KOPT-K1 (cell line): Measurements from ENCODE around the gene PSME1.

Experiments used
- H3K27ac ChIP-seq: fragments of 200-600 bp; sonication (generic); 2 replicates; pipeline ENCODE4 v1.5.1; 2016; ENCODE audit warnings: antibody characterized with exemption, mild to moderate bottlenecking, low read depth, low read length; ENCODE audit not compliant: poor library complexity, severe bottlenecking
- H3K36me3 ChIP-seq: fragments of 200-600 bp; sonication (generic); 2 replicates; pipeline ENCODE4 v1.5.1; 2017; ENCODE audit warnings: antibody characterized with exemption, mild to moderate bottlenecking, low read length, moderate library complexity; ENCODE audit not compliant: insufficient read depth
- H3K9me3 ChIP-seq: fragments of 200-600 bp; sonication (generic); 2 replicates; pipeline ENCODE4 v1.5.1; 2017; ENCODE audit warnings: antibody characterized with exemption, low read length, mild to moderate bottlenecking; ENCODE audit not compliant: insufficient read depth, poor library complexity, severe bottlenecking

The PSME1 gene

GRCh38 chr14:24146453-24146977, 10.5 kb downstream of the PSME1 start, which contains the start of gene PSME2:
Gene PSME2, minus strand, starts transcription at chr14:24146610. Its CDS starts 29 bp downstream, at chr14:24146581.
- Histone ChIP-seq H3K36me3 (peaks cover 59% of the 10 kb centered on the region), H3K9me3 (no peaks in the 10 kb centered on the region), H3K27ac (peak within 1 kb of the TSS; percentile 96)

DNA sequence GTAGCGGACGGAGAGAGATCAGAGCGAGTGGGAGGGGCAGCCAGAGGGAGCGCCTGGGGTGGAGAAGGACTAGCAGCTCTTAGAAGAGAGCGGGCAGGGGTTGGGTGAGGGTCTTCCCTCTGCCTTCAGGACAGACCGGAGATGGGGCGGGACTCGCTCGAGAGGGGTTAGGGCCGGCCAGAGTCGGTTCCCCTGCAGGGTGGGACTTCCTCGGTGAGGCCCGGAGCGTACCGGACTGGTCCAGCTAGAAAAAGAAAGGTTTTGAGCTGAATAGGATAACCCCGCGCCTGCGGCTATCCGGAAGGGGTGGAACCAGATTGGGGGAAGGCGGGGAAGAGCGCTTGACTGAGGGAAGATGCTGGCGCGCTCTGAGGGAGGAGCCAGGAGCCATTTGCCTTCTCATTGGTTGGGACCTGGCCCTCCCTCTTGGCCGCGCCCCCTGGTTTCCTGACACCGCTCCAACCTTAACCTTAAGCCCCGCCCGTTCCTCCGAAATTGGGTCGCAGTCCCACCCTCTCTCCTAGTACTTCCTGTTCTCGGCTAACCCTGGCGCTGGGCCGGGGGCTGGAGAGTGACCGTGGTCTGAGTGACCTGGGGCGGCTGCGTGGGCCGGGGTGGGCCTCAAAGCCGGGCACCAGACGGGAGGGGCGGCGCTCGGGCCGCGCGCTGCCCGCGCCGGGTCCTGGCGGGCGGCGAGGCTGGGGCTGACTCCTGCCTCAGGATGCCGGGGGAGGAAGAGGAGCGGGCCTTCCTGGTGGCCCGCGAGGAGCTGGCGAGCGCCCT, 11.2 kb downstream of the PSME1 start, which contains the start of gene RNF31:
Gene RNF31, plus strand, starts transcription at position 521 of the 783 bp plus-strand sequence. Its CDS starts 201 bp downstream, at position 722.
- Histone ChIP-seq H3K36me3 (peaks cover 65% of the 10 kb centered on the region), H3K27ac (peak within 1 kb of the TSS; percentile 96), H3K9me3 (no peaks in the 10 kb centered on the region)

GRCh38 chr14:24147761-24148428, 11.9 kb downstream of the PSME1 start:
- no peaks in the 10 kb centered on the region for H3K9me3 ChIP-seq
- peak overlapping the region; percentile 96 for H3K27ac ChIP-seq
- peaks cover 67% of the 10 kb centered on the region for H3K36me3 ChIP-seq

DNA sequence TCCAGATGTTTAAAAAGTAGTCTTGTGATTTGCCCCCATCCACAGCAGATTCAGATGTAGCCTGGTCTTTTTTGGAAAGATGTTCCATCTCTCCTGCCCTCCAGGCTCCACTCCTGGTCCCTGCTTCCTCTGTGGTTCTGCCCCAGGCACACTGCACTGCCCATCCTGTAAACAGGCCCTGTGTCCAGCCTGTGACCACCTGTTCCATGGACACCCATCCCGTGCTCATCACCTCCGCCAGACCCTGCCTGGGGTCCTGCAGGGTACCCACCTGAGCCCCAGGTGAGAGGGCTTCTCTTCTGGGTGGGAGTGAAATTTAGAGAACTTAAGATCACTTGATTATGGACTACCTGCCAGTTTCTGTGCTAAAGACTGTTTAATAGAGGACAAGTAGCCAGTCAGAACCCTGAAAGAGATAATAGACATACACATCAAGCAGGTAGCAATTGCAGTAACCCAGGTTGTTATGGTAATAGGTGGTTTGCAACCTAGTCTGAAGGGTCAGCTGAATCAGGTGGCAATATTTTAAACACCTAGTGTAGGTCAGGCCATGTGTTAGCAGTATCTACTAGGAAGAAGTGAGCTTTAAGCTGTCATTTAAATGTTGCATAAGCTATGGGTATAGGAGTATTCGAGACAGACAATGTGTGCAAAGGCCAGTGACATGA, 13.4 kb downstream of the PSME1 start:
- no peak overlapping the region for H3K27ac ChIP-seq
- H3K9me3 ChIP-seq, result no peaks in the 10 kb centered on the region
- peaks cover 57% of the 10 kb centered on the region for H3K36me3 ChIP-seq

GRCh38 chr14:24150061-24150460, 14.1 kb downstream of the PSME1 start:
- H3K27ac ChIP-seq, result no peak overlapping the region
- peaks cover 57% of the 10 kb centered on the region for H3K36me3 ChIP-seq
- H3K9me3 ChIP-seq, result no peaks in the 10 kb centered on the region

- Histone ChIP-seq H3K9me3 (no peaks in the 10 kb centered on the region), H3K27ac (no peak overlapping the region), H3K36me3 (peaks cover 63% of the 10 kb centered on the region)
Observed at GRCh38 chr14:24150567-24150966, 14.6 kb downstream of the PSME1 start.

- H3K9me3 ChIP-seq, result no peaks in the 10 kb centered on the region
- H3K27ac ChIP-seq, result no peak overlapping the region
- peaks cover 67% of the 10 kb centered on the region for H3K36me3 ChIP-seq
Observed at GRCh38 chr14:24150993-24151392, 15.0 kb downstream of the PSME1 start.

DNA sequence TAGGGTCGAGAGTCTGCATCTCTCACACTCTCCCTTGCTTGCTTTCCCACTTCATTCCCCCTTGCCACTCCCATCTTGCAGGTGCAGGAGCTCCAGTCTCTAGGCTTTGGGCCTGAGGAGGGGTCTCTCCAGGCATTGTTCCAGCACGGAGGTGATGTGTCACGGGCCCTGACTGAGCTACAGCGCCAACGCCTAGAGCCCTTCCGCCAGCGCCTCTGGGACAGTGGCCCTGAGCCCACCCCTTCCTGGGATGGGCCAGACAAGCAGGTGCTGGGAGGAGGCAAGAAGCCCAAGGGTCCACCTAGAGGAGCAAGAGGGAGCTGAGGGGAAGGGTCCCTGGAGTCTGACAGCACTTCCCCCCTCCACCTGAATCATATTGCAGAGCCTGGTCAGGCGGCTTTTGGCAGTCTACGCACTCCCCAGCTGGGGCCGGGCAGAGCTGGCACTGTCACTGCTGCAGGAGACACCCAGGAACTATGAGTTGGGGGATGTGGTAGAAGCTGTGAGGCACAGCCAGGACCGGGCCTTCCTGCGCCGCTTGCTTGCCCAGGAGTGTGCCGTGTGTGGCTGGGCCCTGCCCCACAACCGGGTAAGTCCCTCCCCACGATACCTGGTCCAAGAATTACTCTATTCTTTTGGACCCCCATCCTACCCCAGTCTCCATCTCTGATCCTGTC, 15.5 kb downstream of the PSME1 start:
- Histone ChIP-seq H3K36me3 (peaks cover 72% of the 10 kb centered on the region), H3K9me3 (no peaks in the 10 kb centered on the region), H3K27ac (no peak overlapping the region)

GRCh38 chr14:24155100-24155499, 19.1 kb downstream of the PSME1 start:
- H3K9me3 ChIP-seq, result no peaks in the 10 kb centered on the region
- peaks cover 84% of the 10 kb centered on the region for H3K36me3 ChIP-seq
- no peak overlapping the region for H3K27ac ChIP-seq

DNA sequence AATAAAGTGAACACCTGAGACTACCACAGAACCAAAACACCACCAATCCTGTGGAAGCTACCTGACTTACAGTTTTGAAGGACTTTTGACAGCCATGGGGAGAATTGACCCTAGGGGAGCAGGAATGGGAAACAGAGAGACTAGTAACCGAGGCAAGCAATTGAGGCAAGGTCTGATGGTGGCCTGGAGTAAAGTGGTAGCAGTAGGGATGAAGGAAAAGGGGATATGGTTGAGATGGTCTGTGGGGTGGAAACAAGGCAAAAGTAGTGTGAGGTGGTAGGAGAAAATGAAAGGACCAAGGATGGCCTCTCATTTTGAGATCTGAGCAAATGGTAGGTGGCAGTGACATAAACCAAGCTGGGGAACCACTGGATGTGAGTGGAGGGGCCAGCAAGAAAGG, 20.8 kb downstream of the PSME1 start:
- no peaks in the 10 kb centered on the region for H3K9me3 ChIP-seq
- H3K36me3 ChIP-seq, result peaks cover 73% of the 10 kb centered on the region
- no peak overlapping the region for H3K27ac ChIP-seq

GRCh38 chr14:24157331-24157730, 21.3 kb downstream of the PSME1 start:
- Histone ChIP-seq H3K9me3 (no peaks in the 10 kb centered on the region), H3K36me3 (peaks cover 69% of the 10 kb centered on the region), H3K27ac (no peak overlapping the region)

GRCh38 chr14:24159777-24160498, 23.9 kb downstream of the PSME1 start:
- Histone ChIP-seq H3K9me3 (no peaks in the 10 kb centered on the region), H3K27ac (peak overlapping the region; percentile 77), H3K36me3 (peaks cover 75% of the 10 kb centered on the region)

GRCh38 chr14:24160499-24160849, 24.5 kb downstream of the PSME1 start:
- H3K27ac ChIP-seq, result peak overlapping the region; percentile 77
- H3K36me3 ChIP-seq, result peaks cover 75% of the 10 kb centered on the region
- no peaks in the 10 kb centered on the region for H3K9me3 ChIP-seq
